Mesodermal cell (in vitro differentiated cells): ENCODE data around the gene CEP164.
"Not testable (repeated sequence)": the region's sequence is repeated elsewhere in the genome, so short reads cannot be mapped to it uniquely, and the experiment has no call there.

ENCODE experiments used
- H3K27ac ChIP-seq: 2 replicates; pipeline ENCODE4 v1.7.0; 2013; ENCODE audit warnings: mild to moderate bottlenecking, low read depth, low read length, moderate library complexity; ENCODE audit not compliant: severe bottlenecking
- H3K36me3 ChIP-seq: 2 replicates; pipeline ENCODE4 v1.7.1; 2013; ENCODE audit warnings: mild to moderate bottlenecking, low read length, moderate library complexity; ENCODE audit not compliant: control insufficient read depth, insufficient read depth
- H3K4me1 ChIP-seq: one replicate; pipeline ENCODE4 v1.7.1; 2013; ENCODE audit warnings: mild to moderate bottlenecking, low read length; ENCODE audit not compliant: insufficient read depth, control insufficient read depth, poor library complexity, severe bottlenecking
- H3K4me3 ChIP-seq: 2 replicates; pipeline ENCODE4 v1.7.0; 2013; ENCODE audit warnings: low read length, control low read depth, mild to moderate bottlenecking; ENCODE audit not compliant: insufficient read depth, poor library complexity, severe bottlenecking; ENCODE audit errors: extremely low read depth
- H3K9me3 ChIP-seq: 2 replicates; pipeline ENCODE4 v1.7.1; 2013; ENCODE audit warnings: mild to moderate bottlenecking, low read length, moderate library complexity; ENCODE audit not compliant: control insufficient read depth
- WGBS, 2 experiments: methylation state at CpG; one replicate each; pipeline ENCODE4 v1.1.5; 2013; ENCODE audit warnings: missing lambda C conversion rate in 2 of 2; ENCODE audit not compliant: insufficient coverage in 2 of 2; 5-methylcytosine and 5-hydroxymethylcytosine counted together

The CEP164 gene

DNA sequence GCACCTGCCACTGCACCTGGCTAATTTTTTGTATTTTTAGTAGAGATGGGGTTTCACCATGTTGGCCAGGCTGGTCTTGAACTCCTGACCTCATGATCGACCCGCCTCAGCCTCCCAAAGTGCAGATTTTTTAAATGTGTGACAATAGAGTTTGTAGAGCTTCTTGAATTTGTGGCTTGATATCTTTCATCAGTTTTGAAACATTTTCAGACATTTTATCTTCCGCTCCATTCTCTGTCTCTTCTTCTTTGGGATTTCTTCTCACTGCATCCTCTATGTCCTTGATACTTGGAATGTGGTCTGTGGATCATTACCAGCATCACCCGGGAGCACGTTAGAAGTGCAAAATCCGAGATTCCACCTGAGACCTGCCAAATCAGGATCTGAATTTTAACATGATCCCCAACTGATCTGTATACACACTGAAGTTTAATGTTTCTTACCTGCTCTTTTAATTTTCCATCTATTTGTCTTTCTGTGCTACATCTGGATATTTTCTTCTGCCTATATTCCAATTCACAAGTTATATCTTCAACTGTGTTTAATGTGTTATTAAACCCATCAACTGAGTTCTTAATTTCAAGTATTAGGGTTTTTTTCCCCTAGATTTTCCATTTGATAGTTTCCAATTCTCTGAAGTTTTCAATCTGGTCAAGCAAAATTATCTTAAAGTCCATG is 126.4 kb downstream of the CEP164 start:
- peaks cover 5% of the 10 kb centered on the region for H3K9me3 ChIP-seq
- H3K27ac ChIP-seq, result no peak overlapping the region
- peaks cover 7% of the 10 kb centered on the region for H3K4me1 ChIP-seq
- 84 to 93% methylated on average over 4 to 5 of the region's 6 CpGs for WGBS, 2 experiments
- no peak overlapping the region for H3K4me3 ChIP-seq
- no peaks in the 10 kb centered on the region for H3K36me3 ChIP-seq

DNA sequence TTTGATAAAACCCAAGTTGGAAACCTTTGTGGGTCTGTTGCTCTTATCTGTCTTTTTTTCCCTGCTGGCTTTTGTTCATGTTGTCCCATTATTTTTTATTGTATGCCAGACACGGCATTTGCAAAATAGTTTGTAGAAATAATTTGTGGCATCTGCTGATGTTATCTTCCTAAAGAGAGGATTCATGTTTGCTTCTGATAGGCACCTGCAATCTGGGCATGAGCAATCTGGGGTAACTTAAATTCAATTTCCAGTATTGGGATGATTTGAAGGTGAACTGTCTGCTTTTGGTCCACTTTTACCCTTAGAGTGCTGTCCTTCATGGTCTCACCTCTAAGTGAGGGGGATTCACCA is 126.9 kb downstream of the CEP164 start:
- Histone ChIP-seq H3K4me3 (no peak overlapping the region), H3K27ac (no peak overlapping the region), H3K4me1 (peaks cover 2% of the 10 kb centered on the region), H3K36me3 (no peaks in the 10 kb centered on the region), H3K9me3 (peaks cover 5% of the 10 kb centered on the region)
- WGBS, 2 experiments, result 100% methylated on average over 1 of the region's 1 CpG

DNA sequence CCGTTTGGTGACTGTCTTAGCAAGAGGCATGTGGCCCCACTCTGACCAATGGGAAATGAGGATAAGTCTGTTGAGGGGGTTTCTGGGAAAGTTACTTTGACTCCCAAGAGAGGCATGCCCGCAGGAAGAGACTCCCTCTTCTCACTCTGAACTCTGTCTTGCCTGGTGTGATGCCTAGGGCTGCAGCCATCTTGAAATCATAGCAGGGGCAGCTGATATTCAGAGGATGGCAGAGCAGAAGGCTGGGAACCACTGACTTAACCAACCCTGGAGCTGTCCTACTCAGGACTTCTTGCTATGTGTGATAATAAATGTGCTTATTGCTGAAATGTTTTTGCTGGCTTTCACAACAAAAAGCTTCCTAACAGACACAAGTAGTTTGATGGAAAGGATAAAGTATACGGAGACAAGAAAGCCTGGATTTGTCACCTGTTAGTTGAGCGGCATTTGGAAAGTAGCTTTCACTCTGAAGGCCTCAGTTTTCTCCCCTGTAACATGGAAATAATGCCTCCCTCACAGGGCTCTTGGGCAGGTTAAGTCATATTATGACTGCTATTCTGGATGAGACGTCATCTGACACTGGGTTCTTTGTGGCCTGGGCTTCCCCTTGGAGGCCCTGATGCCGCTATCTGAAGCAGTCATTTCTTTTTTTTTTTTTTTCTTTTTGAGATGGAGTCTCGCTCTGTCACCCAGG is 128.5 kb downstream of the CEP164 start:
- H3K4me1 ChIP-seq, result no peaks in the 10 kb centered on the region
- 75 to 86% methylated on average over 1 to 3 of the region's 7 CpGs for WGBS, 2 experiments
- H3K36me3 ChIP-seq, result no peaks in the 10 kb centered on the region
- no peak overlapping the region for H3K4me3 ChIP-seq
- no peak overlapping the region for H3K27ac ChIP-seq
- H3K9me3 ChIP-seq, result peaks cover 5% of the 10 kb centered on the region

DNA sequence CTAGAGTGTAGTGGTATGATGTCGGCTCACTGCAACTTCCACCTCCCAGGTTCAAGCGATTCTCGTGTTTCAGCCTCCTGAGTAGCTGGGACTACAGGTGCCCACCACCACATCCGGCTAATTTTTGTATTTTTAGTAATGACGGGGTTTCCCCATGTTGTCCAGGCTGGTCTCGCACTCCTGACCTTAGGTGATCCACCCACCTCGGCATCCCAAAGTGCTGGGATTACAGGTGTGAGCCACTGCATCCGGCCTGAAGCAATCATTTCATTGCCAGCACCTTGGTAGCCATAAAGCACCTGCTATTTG is 129.0 kb downstream of the CEP164 start:
- H3K36me3 ChIP-seq, H3K4me3 ChIP-seq, H3K9me3 ChIP-seq, H3K27ac ChIP-seq, H3K4me1 ChIP-seq: not testable (repeated sequence)
- WGBS, 2 experiments, result 88 to 95% methylated on average over 5 to 7 of the region's 8 CpGs

DNA sequence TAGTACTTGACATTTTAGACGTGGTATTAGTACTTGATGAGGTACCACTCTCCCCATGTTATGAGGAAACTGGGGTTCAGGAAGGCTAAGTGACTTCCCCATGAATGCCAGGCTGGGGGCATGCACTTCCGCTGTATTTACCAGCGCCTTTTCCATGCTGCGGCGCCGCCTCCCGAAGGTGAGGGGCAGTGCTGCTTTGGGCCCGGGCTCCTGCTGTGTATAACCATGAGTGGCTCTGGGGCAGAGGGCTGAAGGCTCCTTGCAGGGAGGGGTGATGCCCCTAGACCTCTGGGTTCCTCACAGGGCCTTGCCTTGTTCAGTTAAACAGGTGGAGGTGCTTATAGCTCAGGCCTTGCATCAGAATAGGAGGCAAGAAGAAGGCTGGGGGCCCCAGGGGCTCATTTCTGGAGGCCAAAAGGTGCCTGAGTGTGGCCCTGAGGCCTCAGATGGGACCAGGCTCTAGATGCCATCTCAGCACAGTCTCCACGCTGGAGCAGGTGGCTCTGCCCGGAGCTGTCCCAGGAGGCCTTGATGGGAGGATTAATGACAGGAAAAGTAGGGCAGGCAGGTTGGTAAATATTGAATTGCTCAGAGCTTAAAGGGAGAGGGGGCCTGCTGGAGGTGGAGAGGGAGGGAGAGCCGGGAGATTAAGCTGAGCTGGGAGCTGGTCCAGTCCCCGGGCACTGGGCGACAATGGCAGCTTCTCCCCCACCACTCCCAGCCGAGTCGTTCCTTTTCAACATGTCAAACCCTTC is 129.6 kb downstream of the CEP164 start:
- H3K36me3 ChIP-seq, result no peaks in the 10 kb centered on the region
- H3K9me3 ChIP-seq, result peaks cover 5% of the 10 kb centered on the region
- H3K27ac ChIP-seq, result no peak overlapping the region
- H3K4me1 ChIP-seq, result no peaks in the 10 kb centered on the region
- H3K4me3 ChIP-seq, result no peak overlapping the region
- 91 to 94% methylated on average over 9 to 10 of the region's 15 CpGs for WGBS, 2 experiments

DNA sequence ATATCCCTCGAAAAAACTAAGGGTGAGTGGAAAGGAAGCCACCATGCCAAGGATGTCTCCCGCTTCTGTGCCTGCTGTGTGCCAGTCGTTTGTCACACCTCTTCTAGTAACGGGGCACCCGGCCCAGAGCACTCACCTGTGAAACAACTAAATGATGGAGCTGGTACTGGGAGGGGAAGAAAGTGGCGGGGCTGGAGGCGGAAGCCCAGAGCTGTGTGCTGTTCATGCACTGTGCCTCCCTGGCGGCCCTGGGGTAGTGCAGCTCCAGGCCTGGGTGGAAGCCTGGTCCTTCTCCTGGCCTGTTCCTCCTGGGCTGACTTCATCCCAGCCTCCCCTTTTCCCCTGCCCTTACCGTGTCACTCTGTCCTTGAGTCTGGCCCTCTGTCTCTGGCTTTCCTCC is 130.2 kb downstream of the CEP164 start:
- no peak overlapping the region for H3K27ac ChIP-seq
- 72 to 85% methylated on average over 3 to 8 of the region's 9 CpGs for WGBS, 2 experiments
- H3K9me3 ChIP-seq, result peaks cover 5% of the 10 kb centered on the region
- no peaks in the 10 kb centered on the region for H3K4me1 ChIP-seq
- H3K36me3 ChIP-seq, result no peaks in the 10 kb centered on the region
- no peak overlapping the region for H3K4me3 ChIP-seq

DNA sequence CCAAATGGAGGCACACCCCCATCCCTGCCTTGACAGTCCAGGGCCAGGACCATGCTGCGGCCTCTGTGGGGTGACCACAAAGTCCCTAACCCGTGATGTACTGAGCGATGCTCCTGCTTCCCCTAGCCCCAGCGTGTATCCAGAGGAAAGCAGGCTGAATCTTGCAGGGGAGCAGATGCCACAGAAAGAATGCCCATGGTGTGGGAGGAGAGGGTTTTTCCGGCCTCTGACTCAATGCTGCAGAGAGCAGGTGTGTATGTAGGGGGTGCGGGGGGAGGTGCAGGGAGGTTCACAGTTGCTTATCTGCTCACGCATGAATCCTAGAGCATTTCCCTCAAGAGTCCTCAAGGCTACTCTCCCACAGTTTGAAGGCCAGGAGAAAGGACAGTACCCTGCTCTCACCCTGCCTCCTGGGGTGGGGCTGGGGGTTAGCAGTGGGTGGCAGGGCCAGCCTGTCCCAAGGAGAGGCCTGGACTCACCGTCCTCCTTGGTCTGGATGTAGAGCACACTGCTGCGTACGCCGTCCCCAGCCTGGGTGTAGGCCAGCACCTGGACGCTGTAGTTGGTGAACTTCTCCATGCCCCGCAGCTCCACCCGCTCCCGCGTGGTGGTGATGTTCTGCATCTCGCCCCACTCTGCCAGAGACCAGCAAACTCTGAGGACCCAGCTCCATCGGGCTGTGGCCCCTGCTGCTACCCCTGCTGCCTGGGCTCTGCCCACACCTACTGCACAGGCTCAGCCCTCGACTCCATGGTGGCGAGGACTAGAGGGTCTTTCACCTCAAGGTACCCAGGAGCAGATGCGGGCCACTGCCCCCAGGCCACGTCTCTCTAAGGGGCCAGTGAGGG is 130.8 kb downstream of the CEP164 start:
- H3K27ac ChIP-seq, result no peak overlapping the region
- no peaks in the 10 kb centered on the region for H3K36me3 ChIP-seq
- no peaks in the 10 kb centered on the region for H3K4me1 ChIP-seq
- H3K9me3 ChIP-seq, result peaks cover 5% of the 10 kb centered on the region
- WGBS, 2 experiments, result 93 to 94% methylated on average over 18 to 21 of the region's 22 CpGs
- no peak overlapping the region for H3K4me3 ChIP-seq

DNA sequence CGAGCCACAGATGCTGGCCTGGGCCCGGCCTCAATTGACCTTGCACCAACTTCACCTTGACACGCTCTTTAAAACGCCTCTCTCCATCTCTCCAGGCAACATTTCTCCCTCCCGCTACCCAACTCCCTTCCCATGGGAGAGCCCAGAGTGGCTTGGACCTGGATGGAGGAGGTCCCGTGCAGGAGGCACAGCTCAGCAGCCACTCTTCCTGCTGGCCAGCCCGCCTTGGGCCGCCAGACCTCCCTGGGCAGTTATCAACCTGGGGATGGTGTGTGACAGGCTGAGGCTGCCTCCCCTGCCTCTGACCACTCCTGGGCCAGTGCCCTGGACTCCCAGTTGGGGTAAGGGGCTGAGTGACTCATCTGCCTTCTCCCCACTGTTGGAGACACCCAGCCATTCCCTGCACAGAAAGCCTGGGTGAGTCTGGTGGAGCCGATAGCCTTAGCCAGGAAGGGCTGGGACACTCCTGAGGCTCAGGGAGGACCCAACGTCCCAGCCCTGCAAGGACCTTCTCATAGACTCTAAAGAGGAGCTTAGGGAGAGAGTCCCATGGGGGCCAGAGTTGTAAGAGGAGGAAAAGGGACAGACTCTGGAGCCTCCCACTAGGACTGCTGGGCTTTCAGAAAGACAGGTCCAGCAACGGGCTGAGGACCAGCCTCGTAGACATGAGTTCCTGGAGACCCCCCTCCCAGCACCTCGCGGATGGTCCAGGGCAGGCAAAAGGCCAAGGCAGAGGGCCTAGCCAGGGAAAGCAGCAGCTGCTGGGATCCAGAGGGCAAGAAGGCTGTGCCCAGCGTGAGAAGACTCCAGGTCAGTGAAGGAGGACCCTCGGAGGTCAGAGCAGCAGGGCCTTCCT is 131.7 kb downstream of the CEP164 start:
- Histone ChIP-seq H3K36me3 (no peaks in the 10 kb centered on the region), H3K9me3 (peaks cover 3% of the 10 kb centered on the region), H3K4me1 (no peaks in the 10 kb centered on the region), H3K27ac (no peak overlapping the region), H3K4me3 (no peak overlapping the region)
- 83 to 87% methylated on average over 10 to 12 of the region's 16 CpGs for WGBS, 2 experiments

DNA sequence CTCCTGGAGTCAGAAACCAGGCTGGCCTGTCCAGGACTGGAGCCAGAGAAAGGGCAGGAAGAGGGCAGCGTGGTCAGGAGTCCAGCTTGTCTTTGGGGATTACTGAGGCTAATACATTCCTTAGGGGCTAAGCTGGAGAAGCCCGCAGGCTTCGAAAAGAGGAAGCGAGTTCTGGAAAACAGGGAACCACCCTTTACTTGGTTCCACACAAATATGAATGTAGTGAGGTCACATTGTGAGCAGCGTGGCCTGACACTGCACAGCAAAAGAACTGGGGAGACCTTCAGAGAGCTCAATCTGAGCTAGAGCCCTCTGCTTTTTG is 132.3 kb downstream of the CEP164 start:
- WGBS, 2 experiments, result 93 to 100% methylated on average over 1 to 4 of the region's 5 CpGs
- no peak overlapping the region for H3K4me3 ChIP-seq
- H3K4me1 ChIP-seq, result no peaks in the 10 kb centered on the region
- no peaks in the 10 kb centered on the region for H3K36me3 ChIP-seq
- H3K27ac ChIP-seq, result no peak overlapping the region
- H3K9me3 ChIP-seq, result no peaks in the 10 kb centered on the region
